GM10266 (cell line): Measurements from ENCODE around the gene XPO5.

ENCODE experiments used
- DNase-seq: peaks from one replicate; pipeline ENCODE4 v3.0.0; 2012; ENCODE audit errors: extremely low spot score
- TF ChIP-seq, protein P1 (sequence below): IDR thresholded peaks from 2 replicates; pipeline ENCODE4 v1.5.1; 2012; ENCODE audit warnings: mild to moderate bottlenecking, low read depth; ENCODE audit not compliant: control insufficient read depth, insufficient read depth; ENCODE audit errors: missing control alignments

Gene XPO5

DNA sequence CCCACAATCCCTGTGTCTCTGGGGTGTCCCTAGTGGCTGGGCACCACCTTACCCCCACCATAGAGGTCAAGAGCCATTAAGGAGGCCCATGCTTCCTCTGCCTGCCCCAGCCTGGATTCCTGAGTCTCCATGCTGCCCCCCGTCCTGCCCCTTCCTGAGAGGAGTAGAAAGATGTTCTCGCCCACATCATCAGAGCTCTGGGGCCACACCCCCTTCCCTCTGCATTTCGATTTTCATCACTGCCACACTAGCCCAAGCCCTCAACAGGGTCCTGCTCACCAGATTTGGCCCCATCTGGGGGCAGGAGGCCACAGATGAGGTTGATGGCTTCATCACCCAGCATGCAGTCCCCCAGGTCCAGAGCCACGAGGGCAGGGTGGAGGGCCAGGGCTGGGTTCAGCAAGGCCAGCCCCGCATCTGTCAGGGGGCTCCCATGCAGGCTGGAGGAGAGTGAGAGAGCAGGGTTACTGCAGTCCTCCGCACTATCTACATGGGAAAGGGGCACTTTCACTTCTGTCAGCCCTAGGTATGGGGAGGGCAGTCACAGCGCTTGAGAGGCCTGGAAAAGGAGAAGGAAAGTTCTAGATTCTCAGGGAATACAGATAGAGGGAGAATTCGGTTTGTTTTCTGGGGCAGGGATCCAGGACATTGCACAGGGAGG is 67.2 kb downstream of the XPO5 start:
- DNase-seq, result no peak
- TF ChIP-seq, protein P1, sequence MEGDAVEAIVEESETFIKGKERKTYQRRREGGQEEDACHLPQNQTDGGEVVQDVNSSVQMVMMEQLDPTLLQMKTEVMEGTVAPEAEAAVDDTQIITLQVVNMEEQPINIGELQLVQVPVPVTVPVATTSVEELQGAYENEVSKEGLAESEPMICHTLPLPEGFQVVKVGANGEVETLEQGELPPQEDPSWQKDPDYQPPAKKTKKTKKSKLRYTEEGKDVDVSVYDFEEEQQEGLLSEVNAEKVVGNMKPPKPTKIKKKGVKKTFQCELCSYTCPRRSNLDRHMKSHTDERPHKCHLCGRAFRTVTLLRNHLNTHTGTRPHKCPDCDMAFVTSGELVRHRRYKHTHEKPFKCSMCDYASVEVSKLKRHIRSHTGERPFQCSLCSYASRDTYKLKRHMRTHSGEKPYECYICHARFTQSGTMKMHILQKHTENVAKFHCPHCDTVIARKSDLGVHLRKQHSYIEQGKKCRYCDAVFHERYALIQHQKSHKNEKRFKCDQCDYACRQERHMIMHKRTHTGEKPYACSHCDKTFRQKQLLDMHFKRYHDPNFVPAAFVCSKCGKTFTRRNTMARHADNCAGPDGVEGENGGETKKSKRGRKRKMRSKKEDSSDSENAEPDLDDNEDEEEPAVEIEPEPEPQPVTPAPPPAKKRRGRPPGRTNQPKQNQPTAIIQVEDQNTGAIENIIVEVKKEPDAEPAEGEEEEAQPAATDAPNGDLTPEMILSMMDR, result no peak

DNA sequence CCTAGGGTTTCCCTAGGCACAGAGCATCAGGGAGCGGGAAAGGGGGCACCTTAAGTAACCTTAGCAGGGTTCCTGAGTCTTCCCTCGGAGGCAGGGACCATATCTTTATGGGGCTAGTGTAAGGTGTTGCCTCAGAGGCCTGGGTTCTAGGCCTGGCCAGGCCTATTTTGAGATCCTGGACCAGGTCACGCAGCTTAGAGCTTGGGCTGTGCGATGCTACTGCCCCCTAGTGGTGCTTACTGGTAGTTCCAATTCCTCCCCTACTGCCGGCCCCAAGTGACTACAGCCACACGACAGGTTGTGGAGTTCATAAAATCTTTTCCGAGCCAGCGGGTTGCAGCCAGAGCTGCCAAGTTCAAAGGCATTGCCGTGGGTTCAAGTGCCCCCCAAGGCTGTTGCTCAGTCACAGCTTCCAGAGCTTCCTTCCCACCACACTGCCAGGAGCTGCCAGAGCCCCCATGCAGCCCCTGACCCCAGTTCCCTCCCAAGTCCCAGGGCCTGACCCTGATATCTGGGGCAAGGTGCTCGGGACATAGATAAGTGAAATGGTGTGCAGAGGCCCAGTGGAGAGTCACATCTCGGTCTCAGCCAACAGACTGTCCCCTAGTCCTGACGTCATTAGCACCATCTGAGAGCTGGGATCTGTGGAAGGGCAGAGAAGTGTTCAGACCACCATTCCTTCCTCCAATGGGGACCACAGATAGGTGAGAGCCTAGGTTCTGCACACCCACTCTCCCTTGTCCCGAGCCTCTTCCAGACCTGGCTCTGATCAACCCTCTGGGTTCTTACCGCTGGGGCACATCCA is 69.0 kb downstream of the XPO5 start:
- peak; percentile 90 for DNase-seq
- TF ChIP-seq, protein P1, result peak; percentile 90

DNA sequence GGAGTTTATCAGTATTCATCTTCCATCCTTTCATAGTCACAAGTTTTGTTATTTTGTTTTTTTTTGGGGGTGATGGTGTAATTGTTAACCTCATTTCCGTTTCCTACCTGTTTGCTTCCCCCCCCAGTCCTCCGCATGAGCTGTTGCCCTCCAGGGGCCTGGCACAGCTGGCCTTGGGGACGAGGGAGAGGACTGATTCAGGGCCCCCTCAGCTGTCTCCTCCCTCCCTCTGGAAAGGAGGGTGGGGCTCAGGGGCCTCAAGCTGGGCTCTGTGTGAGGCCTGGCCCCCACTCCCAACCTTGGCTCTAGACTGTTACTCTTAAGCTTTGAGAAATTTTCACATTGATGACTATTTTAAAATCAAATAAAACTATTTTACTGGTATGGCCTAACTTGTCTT is 69.7 kb downstream of the XPO5 start:
- TF ChIP-seq, protein P1, result no peak
- DNase-seq, result no peak

DNA sequence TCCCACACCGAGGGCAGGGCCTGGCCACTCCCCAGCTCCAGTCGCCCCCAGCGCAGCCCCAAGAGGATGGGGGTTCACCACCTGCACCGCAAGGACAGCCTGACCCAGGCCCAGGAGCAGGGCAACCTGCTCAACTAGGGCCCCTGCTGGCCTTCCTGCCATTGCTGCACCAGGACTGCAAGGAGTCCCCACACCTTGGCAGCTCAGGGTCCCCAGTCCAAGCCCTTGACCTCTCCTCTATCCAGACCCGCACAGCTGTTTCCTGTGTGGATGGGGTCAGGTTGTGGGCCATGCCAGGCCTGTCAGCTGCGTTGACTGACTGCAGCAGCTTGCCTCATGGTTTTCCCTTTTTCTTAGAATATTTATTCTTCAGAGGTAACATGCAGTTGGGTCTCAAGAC is 70.1 kb downstream of the XPO5 start:
- TF ChIP-seq, protein P1, result no peak
- DNase-seq, result no peak

DNA sequence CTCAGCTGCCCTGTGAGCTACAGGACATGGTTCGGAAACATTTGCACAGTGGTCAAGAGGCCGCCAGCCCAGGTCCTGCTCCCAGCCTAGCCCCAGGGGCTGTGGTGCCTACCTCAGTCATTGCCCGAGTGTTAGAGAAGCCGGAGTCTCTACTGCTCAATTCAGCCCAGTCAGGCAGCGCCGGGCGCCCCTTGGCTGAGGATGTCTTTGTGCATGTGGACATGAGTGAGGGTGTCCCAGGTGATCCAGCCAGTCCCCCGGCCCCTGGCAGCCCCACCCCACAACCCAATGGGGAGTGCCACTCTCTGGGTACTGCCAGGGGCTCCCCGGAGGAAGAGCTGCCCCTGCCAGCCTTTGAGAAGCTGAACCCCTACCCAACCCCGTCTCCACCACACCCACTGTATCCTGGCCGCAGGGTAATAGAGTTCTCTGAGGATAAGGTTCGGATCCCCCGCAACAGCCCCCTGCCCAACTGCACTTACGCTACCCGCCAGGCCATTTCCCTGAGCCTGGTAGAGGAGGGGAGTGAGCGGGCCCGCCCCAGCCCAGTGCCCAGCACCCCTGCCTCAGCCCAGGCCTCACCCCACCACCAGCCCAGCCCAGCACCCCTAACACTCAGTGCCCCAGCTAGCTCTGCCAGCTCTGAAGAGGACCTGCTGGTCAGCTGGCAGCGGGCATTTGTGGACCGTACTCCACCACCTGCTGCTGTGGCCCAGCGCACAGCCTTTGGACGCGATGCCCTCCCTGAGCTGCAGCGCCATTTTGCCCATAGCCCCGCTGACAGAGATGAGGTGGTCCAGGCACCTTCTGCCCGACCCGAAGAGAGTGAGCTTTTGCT is 70.9 kb downstream of the XPO5 start:
- TF ChIP-seq, protein P1, result no peak

DNA sequence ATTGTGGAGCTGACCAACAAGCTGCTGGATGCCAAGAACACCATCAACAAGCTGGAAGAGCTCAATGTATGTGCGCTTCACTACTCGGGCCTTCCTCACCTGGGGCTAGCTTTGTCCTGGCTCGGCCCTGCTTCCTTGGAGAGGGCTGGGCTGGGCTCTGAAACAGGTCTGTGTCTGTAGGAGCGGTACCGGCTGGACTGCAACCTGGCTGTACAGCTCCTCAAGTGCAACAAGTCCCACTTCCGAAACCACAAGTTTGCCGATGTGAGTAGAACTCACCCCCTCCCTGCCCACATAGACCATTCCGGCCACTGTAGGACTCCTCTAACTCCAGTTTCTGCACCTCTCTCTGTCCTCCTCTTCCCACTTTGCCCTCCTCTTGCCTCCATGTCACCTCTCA is 72.4 kb downstream of the XPO5 start:
- TF ChIP-seq, protein P1, result no peak
- no peak for DNase-seq

More for the DNA sequence above, 70.9 kb downstream of the XPO5 start:
- no peak for DNase-seq

DNA sequence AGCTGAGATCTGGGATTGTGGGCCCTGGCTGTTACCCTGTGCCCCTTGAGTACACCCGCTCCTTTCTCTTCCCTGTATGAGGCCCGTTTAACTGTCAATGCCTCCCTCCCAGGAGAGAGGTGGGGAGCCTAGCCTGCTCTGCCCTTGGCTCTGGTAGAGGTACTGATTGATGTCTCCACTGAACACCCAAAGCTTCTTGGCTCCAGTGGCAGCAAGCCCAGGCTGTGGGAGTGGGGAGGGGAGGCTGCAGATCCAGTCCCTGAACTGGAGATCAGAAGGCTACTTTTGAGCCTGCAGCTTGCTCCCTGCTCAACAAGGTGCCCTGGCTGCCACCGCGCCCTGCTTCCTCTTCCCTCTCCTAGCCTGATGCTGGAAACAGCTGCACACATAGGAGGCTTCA is 73.2 kb downstream of the XPO5 start:
- TF ChIP-seq, protein P1, result no peak
- DNase-seq, result no peak
